Ovary (tissue), 3 donors: ENCODE measurements around the gene SUPT20HL1.

Experiments used
- EP300 ChIP-seq: sonication (generic); formaldehyde crosslinking; IDR thresholded peaks from one replicate; pipeline ENCODE4 v1.6.1; 2017; ENCODE audit warnings: antibody characterized with exemption
- POLR2A ChIP-seq: fragments of 450-650 bp; IDR thresholded peaks from one replicate; pipeline ENCODE4 v1.6.1; 2017; ENCODE audit warnings: antibody characterized with exemption, mild to moderate bottlenecking, moderate library complexity
- TF ChIP-seq, protein P1 (sequence below), 3 donors: fragments of 450-650 bp in 2 of 3; fragments of 200-600 bp in 1 of 3; IDR thresholded peaks; one replicate each; pipeline versions ENCODE4 v1.5.1 to v1.8.0; 2016 to 2022; ENCODE audit warnings: antibody characterized with exemption in 3 of 3, mild to moderate bottlenecking in 1 of 3
- donor health status: DM: no; HTN: no; CAD: no.

DNA sequence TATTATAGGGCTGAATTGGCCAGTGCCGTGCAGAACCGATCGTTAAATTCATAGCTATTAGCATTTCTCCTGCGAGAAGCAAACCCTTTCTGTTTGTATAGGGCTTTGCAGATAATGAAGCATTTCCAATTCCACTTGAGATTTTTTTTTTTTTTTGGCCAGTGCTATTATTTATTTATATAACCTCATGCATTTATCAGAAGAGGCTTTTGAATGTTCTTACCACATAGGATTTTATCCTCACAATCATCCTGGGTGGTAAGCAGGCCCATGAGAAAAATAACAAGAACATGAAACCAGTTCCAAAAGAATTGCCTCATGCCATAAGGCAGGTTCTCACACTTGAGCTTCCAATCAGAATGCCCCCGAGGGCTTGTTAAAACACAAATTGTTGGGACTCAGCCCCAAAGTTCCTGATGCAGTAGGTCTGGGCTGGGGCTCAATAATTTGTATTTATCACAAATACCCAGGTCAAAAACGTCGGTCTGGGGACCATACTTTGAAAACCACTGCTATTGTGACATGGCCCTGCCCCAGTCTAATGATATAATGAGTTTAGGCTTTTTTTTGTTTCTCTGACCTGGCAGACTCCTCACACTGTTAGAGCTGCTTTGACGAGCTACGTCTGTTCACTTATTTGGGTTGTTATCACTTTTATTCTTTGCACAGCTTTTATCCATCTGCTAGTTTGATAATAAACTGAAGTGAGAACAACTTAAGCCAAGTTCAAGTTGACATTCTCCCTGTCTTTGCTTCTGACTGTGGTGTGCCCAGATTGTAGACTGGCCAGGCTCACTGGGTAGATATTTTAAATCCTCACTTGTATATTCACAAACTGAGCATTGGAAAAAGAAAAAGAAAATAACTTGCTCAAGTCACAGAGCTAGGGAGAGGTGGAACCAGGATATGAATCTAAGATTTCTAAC, 20.1 kb downstream of the SUPT20HL1 start:
- TF ChIP-seq POLR2A, result no peak
- TF ChIP-seq, protein P1, sequence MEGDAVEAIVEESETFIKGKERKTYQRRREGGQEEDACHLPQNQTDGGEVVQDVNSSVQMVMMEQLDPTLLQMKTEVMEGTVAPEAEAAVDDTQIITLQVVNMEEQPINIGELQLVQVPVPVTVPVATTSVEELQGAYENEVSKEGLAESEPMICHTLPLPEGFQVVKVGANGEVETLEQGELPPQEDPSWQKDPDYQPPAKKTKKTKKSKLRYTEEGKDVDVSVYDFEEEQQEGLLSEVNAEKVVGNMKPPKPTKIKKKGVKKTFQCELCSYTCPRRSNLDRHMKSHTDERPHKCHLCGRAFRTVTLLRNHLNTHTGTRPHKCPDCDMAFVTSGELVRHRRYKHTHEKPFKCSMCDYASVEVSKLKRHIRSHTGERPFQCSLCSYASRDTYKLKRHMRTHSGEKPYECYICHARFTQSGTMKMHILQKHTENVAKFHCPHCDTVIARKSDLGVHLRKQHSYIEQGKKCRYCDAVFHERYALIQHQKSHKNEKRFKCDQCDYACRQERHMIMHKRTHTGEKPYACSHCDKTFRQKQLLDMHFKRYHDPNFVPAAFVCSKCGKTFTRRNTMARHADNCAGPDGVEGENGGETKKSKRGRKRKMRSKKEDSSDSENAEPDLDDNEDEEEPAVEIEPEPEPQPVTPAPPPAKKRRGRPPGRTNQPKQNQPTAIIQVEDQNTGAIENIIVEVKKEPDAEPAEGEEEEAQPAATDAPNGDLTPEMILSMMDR (IDR thresholded peaks at IDR 0.05), result no peak
- no peak for TF ChIP-seq EP300
